Suprapubic skin (tissue), 4 donors: ENCODE measurements around the gene TTC22.

ENCODE experiments used
- EP300 ChIP-seq: sonication (generic); formaldehyde crosslinking; IDR thresholded peaks from one replicate; pipeline ENCODE4 v1.6.1; 2017; ENCODE audit warnings: antibody characterized with exemption
- POLR2A ChIP-seq, 2 donors: fragments of 450-650 bp; IDR thresholded peaks; one replicate each; pipeline ENCODE4 v1.6.1; 2017; ENCODE audit warnings: antibody characterized with exemption in 2 of 2, mild to moderate bottlenecking in 2 of 2, moderate library complexity in 2 of 2
- POLR2AphosphoS5 ChIP-seq, 3 donors: sonication (generic); formaldehyde crosslinking; IDR thresholded peaks; one replicate each; pipeline ENCODE4 v1.6.1; 2017; ENCODE audit warnings: antibody characterized with exemption in 3 of 3
- TF ChIP-seq, protein P1 (sequence below), 2 donors: fragments of 200-600 bp in 1 of 2; fragments of 450-650 bp in 1 of 2; sonication (generic) in 1 of 2; IDR thresholded peaks; one replicate each; pipeline ENCODE4 v1.5.1; 2016 to 2019; ENCODE audit warnings: antibody characterized with exemption in 2 of 2, mild to moderate bottlenecking in 1 of 2, moderate library complexity in 1 of 2

DNA sequence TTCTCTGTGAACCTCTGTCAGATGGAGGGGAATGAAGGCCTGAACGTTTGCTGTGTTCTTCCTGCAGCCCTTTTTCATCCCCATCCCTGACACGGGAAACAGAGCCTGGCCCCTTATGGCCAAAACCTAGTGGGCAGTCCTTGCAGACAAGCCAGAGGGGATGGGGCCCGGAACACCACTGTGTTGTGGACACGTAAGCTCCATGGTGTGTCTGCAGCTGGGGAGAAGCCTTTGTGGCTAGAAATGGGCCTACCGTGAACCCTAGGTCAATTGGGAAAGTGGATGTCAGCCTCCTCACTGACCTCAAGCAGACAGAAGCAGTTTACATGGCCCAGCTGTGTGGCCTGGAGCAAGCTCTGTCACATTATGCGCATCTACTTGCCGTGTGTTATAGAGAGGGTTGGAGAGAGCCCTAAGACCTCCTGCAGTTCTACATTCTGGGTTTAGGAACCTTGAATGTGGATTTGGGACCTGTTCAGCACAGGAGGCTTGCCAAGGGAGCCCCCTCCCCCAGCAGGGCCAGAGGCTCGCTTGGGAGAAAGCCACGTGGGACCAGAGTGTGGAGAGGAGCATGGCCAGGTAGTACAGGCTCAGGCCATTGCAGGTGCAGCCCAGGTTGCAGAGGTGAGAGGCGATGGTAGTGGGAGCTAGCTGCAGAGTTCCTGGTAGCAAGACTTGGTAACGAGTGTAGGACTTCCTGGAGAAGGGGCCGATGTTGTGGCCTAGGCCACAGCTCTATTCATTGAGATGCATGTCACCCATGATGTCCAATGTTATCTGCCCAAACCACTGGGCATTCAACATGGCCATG is 57.5 kb downstream of the TTC22 start:
- TF ChIP-seq, protein P1, sequence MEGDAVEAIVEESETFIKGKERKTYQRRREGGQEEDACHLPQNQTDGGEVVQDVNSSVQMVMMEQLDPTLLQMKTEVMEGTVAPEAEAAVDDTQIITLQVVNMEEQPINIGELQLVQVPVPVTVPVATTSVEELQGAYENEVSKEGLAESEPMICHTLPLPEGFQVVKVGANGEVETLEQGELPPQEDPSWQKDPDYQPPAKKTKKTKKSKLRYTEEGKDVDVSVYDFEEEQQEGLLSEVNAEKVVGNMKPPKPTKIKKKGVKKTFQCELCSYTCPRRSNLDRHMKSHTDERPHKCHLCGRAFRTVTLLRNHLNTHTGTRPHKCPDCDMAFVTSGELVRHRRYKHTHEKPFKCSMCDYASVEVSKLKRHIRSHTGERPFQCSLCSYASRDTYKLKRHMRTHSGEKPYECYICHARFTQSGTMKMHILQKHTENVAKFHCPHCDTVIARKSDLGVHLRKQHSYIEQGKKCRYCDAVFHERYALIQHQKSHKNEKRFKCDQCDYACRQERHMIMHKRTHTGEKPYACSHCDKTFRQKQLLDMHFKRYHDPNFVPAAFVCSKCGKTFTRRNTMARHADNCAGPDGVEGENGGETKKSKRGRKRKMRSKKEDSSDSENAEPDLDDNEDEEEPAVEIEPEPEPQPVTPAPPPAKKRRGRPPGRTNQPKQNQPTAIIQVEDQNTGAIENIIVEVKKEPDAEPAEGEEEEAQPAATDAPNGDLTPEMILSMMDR (IDR thresholded peaks at IDR 0.05) = no peak
- TF ChIP-seq POLR2A (IDR thresholded peaks at IDR 0.05) (no peak), EP300 (no peak), POLR2AphosphoS5 (IDR thresholded peaks at IDR 0.05) (no peak)
